WTC11 (cell line): Measurements from ENCODE around the gene DSTN.

Experiments used
- CREM ChIP-seq: sonication (generic); formaldehyde crosslinking; IDR thresholded peaks from 2 replicates; pipeline ENCODE4 v1.8.1; 2022; ENCODE audit warnings: mild to moderate bottlenecking, missing genetic modification reagents, moderate library complexity
- ETV6 ChIP-seq: sonication (generic); formaldehyde crosslinking; IDR thresholded peaks from 2 replicates; pipeline ENCODE4 v1.8.1; 2022; ENCODE audit warnings: mild to moderate bottlenecking, missing genetic modification reagents
- GABPB1 ChIP-seq: sonication (generic); formaldehyde crosslinking; IDR thresholded peaks from 2 replicates; pipeline ENCODE4 v1.8.1; 2023; ENCODE audit warnings: mild to moderate bottlenecking, missing genetic modification reagents
- NFYB ChIP-seq: sonication (generic); formaldehyde crosslinking; conservative IDR thresholded peaks from 2 replicates; pipeline ENCODE4 v1.8.0; 2022; ENCODE audit warnings: low read depth, missing genetic modification reagents
- NR2C2 ChIP-seq: sonication (generic); formaldehyde crosslinking; IDR thresholded peaks from 2 replicates; pipeline ENCODE4 v1.8.0; 2022; ENCODE audit warnings: mild to moderate bottlenecking, missing genetic modification reagents
- SP1 ChIP-seq: sonication (generic); formaldehyde crosslinking; conservative IDR thresholded peaks from 2 replicates; pipeline ENCODE4 v1.8.1; 2022; ENCODE audit warnings: missing genetic modification reagents
- TCF7 ChIP-seq: sonication (generic); formaldehyde crosslinking; IDR thresholded peaks from 2 replicates; pipeline ENCODE4 v1.8.0; 2022; ENCODE audit warnings: mild to moderate bottlenecking, low read depth, missing genetic modification reagents, moderate library complexity
- TF ChIP-seq, protein P1 (sequence below): sonication (generic); formaldehyde crosslinking; conservative IDR thresholded peaks from 2 replicates; pipeline ENCODE4 v1.8.1; 2023; ENCODE audit warnings: mild to moderate bottlenecking, low read depth, missing genetic modification reagents, moderate library complexity
- TF ChIP-seq, protein P2 (sequence below): fragments of 200-600 bp; IDR thresholded peaks from 2 replicates; pipeline ENCODE4 v1.8.0; 2022; ENCODE audit warnings: antibody characterized with exemption
- TF ChIP-seq, protein P3 (sequence below): sonication (generic); formaldehyde crosslinking; IDR thresholded peaks from 2 replicates; pipeline ENCODE4 v1.8.0; 2022; ENCODE audit warnings: mild to moderate bottlenecking, missing genetic modification reagents
- TF ChIP-seq, protein P4 (sequence below): sonication (generic); formaldehyde crosslinking; IDR thresholded peaks from 2 replicates; pipeline ENCODE4 v1.8.0; 2023; ENCODE audit warnings: missing genetic modification reagents, mild to moderate bottlenecking, borderline replicate concordance
- TF ChIP-seq, protein P5 (sequence below): sonication (generic); formaldehyde crosslinking; IDR thresholded peaks from 2 replicates; pipeline ENCODE4 v1.8.1; 2023; ENCODE audit warnings: mild to moderate bottlenecking, missing genetic modification reagents

DNA sequence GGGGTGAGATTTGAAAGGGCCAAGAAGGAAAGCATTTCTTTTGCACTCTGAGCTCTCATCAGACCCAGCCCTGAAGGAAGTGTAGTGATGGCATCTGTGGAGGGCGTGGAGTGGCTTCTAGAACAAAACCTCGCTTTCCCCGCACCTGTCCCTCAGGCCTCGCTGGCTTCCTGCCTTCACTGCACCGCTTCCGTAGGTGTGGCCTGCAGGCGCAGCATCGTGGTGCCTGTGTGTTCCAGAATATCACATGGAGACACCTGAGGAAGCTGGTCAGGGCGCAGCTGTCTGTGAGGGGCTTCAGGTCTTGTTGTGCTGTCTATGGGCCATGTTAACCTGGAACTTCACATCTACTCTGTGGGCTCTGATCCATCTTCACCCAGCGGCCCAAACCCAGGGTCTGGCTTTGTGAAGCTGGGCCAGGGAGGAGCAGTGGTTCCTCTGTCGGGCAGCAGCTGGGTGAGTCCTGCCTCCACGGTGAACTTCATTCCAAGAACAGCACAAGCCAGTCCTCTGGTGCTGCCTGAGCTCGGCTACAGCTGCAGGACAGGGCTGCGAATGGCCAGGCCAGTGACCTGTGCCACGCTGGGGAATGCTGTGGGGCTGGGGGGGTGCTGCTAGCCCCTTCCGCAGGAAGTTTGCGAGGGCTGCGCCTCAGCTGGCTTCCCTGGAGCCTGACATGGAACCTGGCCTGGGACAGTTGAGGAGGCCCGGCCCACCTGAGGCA lies 40.9 kb downstream of the DSTN start:
- no peak for TF ChIP-seq NR2C2 (CRISPR knock-in tag)
- TF ChIP-seq TCF7 (CRISPR knock-in tag), result no peak
- TF ChIP-seq GABPB1 (CRISPR knock-in tag), result no peak
- TF ChIP-seq NFYB (CRISPR knock-in tag), result no peak
- TF ChIP-seq, protein P1, sequence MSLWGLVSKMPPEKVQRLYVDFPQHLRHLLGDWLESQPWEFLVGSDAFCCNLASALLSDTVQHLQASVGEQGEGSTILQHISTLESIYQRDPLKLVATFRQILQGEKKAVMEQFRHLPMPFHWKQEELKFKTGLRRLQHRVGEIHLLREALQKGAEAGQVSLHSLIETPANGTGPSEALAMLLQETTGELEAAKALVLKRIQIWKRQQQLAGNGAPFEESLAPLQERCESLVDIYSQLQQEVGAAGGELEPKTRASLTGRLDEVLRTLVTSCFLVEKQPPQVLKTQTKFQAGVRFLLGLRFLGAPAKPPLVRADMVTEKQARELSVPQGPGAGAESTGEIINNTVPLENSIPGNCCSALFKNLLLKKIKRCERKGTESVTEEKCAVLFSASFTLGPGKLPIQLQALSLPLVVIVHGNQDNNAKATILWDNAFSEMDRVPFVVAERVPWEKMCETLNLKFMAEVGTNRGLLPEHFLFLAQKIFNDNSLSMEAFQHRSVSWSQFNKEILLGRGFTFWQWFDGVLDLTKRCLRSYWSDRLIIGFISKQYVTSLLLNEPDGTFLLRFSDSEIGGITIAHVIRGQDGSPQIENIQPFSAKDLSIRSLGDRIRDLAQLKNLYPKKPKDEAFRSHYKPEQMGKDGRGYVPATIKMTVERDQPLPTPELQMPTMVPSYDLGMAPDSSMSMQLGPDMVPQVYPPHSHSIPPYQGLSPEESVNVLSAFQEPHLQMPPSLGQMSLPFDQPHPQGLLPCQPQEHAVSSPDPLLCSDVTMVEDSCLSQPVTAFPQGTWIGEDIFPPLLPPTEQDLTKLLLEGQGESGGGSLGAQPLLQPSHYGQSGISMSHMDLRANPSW (CRISPR knock-in tag), result no peak
- no peak for TF ChIP-seq SP1 (CRISPR knock-in tag)
- TF ChIP-seq ETV6 (CRISPR knock-in tag), result no peak
- TF ChIP-seq CREM, result no peak
- TF ChIP-seq, protein P2, sequence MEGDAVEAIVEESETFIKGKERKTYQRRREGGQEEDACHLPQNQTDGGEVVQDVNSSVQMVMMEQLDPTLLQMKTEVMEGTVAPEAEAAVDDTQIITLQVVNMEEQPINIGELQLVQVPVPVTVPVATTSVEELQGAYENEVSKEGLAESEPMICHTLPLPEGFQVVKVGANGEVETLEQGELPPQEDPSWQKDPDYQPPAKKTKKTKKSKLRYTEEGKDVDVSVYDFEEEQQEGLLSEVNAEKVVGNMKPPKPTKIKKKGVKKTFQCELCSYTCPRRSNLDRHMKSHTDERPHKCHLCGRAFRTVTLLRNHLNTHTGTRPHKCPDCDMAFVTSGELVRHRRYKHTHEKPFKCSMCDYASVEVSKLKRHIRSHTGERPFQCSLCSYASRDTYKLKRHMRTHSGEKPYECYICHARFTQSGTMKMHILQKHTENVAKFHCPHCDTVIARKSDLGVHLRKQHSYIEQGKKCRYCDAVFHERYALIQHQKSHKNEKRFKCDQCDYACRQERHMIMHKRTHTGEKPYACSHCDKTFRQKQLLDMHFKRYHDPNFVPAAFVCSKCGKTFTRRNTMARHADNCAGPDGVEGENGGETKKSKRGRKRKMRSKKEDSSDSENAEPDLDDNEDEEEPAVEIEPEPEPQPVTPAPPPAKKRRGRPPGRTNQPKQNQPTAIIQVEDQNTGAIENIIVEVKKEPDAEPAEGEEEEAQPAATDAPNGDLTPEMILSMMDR, result no peak
- TF ChIP-seq, protein P3, sequence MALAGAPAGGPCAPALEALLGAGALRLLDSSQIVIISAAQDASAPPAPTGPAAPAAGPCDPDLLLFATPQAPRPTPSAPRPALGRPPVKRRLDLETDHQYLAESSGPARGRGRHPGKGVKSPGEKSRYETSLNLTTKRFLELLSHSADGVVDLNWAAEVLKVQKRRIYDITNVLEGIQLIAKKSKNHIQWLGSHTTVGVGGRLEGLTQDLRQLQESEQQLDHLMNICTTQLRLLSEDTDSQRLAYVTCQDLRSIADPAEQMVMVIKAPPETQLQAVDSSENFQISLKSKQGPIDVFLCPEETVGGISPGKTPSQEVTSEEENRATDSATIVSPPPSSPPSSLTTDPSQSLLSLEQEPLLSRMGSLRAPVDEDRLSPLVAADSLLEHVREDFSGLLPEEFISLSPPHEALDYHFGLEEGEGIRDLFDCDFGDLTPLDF (CRISPR knock-in tag), result no peak
- TF ChIP-seq, protein P4, sequence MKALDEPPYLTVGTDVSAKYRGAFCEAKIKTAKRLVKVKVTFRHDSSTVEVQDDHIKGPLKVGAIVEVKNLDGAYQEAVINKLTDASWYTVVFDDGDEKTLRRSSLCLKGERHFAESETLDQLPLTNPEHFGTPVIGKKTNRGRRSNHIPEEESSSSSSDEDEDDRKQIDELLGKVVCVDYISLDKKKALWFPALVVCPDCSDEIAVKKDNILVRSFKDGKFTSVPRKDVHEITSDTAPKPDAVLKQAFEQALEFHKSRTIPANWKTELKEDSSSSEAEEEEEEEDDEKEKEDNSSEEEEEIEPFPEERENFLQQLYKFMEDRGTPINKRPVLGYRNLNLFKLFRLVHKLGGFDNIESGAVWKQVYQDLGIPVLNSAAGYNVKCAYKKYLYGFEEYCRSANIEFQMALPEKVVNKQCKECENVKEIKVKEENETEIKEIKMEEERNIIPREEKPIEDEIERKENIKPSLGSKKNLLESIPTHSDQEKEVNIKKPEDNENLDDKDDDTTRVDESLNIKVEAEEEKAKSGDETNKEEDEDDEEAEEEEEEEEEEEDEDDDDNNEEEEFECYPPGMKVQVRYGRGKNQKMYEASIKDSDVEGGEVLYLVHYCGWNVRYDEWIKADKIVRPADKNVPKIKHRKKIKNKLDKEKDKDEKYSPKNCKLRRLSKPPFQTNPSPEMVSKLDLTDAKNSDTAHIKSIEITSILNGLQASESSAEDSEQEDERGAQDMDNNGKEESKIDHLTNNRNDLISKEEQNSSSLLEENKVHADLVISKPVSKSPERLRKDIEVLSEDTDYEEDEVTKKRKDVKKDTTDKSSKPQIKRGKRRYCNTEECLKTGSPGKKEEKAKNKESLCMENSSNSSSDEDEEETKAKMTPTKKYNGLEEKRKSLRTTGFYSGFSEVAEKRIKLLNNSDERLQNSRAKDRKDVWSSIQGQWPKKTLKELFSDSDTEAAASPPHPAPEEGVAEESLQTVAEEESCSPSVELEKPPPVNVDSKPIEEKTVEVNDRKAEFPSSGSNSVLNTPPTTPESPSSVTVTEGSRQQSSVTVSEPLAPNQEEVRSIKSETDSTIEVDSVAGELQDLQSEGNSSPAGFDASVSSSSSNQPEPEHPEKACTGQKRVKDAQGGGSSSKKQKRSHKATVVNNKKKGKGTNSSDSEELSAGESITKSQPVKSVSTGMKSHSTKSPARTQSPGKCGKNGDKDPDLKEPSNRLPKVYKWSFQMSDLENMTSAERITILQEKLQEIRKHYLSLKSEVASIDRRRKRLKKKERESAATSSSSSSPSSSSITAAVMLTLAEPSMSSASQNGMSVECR (CRISPR knock-in tag), result no peak
- TF ChIP-seq, protein P5, sequence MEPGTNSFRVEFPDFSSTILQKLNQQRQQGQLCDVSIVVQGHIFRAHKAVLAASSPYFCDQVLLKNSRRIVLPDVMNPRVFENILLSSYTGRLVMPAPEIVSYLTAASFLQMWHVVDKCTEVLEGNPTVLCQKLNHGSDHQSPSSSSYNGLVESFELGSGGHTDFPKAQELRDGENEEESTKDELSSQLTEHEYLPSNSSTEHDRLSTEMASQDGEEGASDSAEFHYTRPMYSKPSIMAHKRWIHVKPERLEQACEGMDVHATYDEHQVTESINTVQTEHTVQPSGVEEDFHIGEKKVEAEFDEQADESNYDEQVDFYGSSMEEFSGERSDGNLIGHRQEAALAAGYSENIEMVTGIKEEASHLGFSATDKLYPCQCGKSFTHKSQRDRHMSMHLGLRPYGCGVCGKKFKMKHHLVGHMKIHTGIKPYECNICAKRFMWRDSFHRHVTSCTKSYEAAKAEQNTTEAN (CRISPR knock-in tag), result no peak
